DND-41 (cell line): ENCODE measurements around the gene SIGLEC7.

ENCODE experiments used
- ATAC-seq: fragments of 200-7000 bp; cut with Tn5 transposase; 3 replicates; pipeline ENCODE4 v1.9.1; 2021; ENCODE audit warnings: low read depth; ENCODE audit not compliant: insufficient read depth
- DNase-seq: peaks from one replicate; pipeline ENCODE4 v3.0.0-alpha.2; 2020
- H2AFZ ChIP-seq: 2 replicates; pipeline ENCODE4 v1.6.0; 2012; ENCODE audit warnings: low read depth, low read length
- H3K27ac ChIP-seq: 2 replicates; pipeline ENCODE4 v1.5.1; 2012; ENCODE audit warnings: low read length, inconsistent platforms
- H3K27me3 ChIP-seq: fragments of 200-600 bp; sonication (generic); 2 replicates; pipeline ENCODE4 v1.6.0; 2012; ENCODE audit warnings: low read length, mild to moderate bottlenecking, inconsistent platforms; ENCODE audit not compliant: insufficient read depth, poor library complexity
- H3K36me3 ChIP-seq: 2 replicates; pipeline ENCODE4 v1.5.1; 2012; ENCODE audit warnings: low read length, inconsistent platforms; ENCODE audit not compliant: insufficient read depth
- H3K4me1 ChIP-seq: 2 replicates; pipeline ENCODE4 v1.5.1; 2012; ENCODE audit warnings: mild to moderate bottlenecking, low read length; ENCODE audit not compliant: insufficient read depth
- H3K4me2 ChIP-seq: 2 replicates; pipeline ENCODE4 v1.6.0; 2012; ENCODE audit warnings: mild to moderate bottlenecking, moderate library complexity, low read length, inconsistent platforms; ENCODE audit not compliant: insufficient read depth
- H3K4me3 ChIP-seq, 2 experiments: fragments of 200-600 bp in 1 of 2; shearing (Covaris generic) in 1 of 2; 2 replicates each; pipeline ENCODE4 v1.5.1; 2012 to 2016; ENCODE audit warnings: inconsistent platforms in 2 of 2, low read length in 2 of 2, mild to moderate bottlenecking in 2 of 2, low read depth in 1 of 2, moderate library complexity in 1 of 2
- H3K79me2 ChIP-seq: 2 replicates; pipeline ENCODE4 v1.6.0; 2012; ENCODE audit warnings: low read length, inconsistent platforms; ENCODE audit not compliant: insufficient read depth
- H3K9ac ChIP-seq: 2 replicates; pipeline ENCODE4 v1.6.0; 2012; ENCODE audit warnings: low read depth, mild to moderate bottlenecking, inconsistent platforms, low read length, moderate library complexity
- H3K9me3 ChIP-seq: 2 replicates; pipeline ENCODE4 v1.5.1; 2012; ENCODE audit warnings: low read length, moderate library complexity, mild to moderate bottlenecking, inconsistent platforms; ENCODE audit not compliant: insufficient read depth, severe bottlenecking
- H4K20me1 ChIP-seq: 2 replicates; pipeline ENCODE4 v1.6.0; 2012; ENCODE audit warnings: low read length; ENCODE audit not compliant: insufficient read depth
- EZH2 ChIP-seq: IDR thresholded peaks from 3 replicates; pipeline ENCODE4 v1.6.1; 2012; ENCODE audit warnings: borderline replicate concordance, low read depth, mild to moderate bottlenecking, moderate library complexity, low read length, inconsistent platforms; ENCODE audit not compliant: severe bottlenecking
- TF ChIP-seq, protein P1 (sequence below): IDR thresholded peaks from 2 replicates; pipeline ENCODE4 v1.5.1; 2012; ENCODE audit warnings: borderline replicate concordance, low read length, moderate library complexity, mild to moderate bottlenecking; ENCODE audit not compliant: poor library complexity, severe bottlenecking; ENCODE audit errors: extremely low read depth

Gene SIGLEC7

DNA sequence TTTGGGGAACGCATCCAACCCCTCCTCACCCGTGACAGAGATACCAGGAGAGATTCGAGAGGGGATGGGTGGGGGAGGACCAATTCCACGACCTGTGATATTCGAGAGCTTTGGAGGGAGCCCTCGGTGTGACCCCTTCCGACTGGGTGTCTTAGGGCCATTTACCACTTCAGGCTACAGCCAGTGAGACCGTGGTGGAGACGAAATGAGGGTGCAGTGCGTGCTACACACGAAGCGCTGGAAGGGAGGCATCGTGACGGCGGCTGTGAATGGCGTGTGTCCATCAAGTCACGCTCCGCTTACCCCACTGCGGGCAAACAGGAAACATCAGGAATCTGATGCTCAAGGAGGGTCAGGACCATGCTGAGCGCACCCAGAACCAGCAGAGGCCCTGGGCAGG, 44.3 kb upstream of the SIGLEC7 start:
- peaks cover 11% of the 10 kb centered on the region for H3K79me2 ChIP-seq
- H3K36me3 ChIP-seq = peaks cover 42% of the 10 kb centered on the region
- H2AFZ ChIP-seq = no peak overlapping the region
- H3K9me3 ChIP-seq = no peaks in the 10 kb centered on the region
- DNase-seq (no peak), ATAC-seq (no peak)
- no peaks in the 10 kb centered on the region for H3K27me3 ChIP-seq
- no peak overlapping the region for H3K9ac ChIP-seq
- no peak overlapping the region for H3K4me2 ChIP-seq
- H3K4me3 ChIP-seq = no peak overlapping the region
- no peak for TF ChIP-seq EZH2
- TF ChIP-seq, protein P1, sequence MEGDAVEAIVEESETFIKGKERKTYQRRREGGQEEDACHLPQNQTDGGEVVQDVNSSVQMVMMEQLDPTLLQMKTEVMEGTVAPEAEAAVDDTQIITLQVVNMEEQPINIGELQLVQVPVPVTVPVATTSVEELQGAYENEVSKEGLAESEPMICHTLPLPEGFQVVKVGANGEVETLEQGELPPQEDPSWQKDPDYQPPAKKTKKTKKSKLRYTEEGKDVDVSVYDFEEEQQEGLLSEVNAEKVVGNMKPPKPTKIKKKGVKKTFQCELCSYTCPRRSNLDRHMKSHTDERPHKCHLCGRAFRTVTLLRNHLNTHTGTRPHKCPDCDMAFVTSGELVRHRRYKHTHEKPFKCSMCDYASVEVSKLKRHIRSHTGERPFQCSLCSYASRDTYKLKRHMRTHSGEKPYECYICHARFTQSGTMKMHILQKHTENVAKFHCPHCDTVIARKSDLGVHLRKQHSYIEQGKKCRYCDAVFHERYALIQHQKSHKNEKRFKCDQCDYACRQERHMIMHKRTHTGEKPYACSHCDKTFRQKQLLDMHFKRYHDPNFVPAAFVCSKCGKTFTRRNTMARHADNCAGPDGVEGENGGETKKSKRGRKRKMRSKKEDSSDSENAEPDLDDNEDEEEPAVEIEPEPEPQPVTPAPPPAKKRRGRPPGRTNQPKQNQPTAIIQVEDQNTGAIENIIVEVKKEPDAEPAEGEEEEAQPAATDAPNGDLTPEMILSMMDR = no peak
- no peaks in the 10 kb centered on the region for H3K4me1 ChIP-seq
- no peak overlapping the region for H3K27ac ChIP-seq
- peaks cover 36% of the 10 kb centered on the region for H4K20me1 ChIP-seq

DNA sequence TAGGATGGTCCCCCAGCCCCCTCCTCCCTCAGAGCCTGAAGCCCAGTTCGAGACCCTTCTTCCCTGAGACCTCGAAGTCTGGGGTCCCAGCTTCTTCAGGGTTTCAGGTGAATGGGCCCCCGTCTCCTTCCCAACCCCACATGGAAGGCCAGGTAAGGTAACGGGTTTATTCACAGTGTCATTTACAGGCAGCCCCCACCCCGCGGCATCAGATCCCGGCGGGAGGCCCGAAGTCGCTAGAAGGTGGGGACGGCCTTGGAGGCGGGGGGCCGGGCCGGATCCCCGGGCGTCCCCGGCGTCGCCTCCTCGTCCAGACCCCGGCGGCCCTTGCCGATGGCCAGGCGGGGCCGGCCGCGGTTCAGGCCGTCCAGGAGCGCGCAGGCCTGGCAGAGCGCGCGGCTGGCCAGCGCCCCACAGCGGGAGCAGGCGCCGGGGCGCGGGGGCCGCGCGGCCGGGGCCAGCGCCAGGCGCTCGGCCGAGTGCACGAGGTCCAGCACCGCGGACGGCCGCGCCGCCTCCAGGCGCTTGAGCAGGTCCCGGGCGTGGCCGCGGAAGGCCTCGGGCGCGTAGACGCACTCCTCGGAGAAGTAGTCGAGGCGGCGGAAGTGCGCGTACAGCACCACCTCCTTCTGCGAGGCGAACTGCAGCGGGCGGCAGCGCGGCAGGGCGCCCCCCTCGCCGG, 43.6 kb upstream of the SIGLEC7 start:
- Histone ChIP-seq H3K4me2 (no peak overlapping the region), H3K4me3 (no peak overlapping the region)
- no peak for DNase-seq

DNA sequence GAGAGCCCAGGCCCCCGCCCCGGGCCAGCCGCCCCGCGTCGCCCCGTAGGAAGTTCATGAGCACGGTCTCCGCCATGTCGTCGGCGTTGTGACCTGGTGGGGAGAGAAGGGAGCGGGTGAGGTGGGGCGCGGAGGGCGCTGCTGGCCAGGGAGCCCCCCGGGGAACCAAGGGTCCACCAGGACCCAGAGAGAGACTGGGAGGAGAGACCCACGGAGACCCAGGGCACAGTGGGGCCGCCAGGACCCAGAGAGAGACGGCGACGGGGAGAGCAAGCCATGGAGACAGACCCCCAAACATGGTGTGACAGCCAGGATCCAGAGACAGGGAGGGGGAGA, 43.1 kb upstream of the SIGLEC7 start:
- DNase-seq = no peak
- TF ChIP-seq, protein P1 = no peak
- no peak for TF ChIP-seq EZH2
- Histone ChIP-seq H2AFZ (no peak overlapping the region), H3K27me3 (no peaks in the 10 kb centered on the region), H3K9ac (no peak overlapping the region), H3K4me3 (no peak overlapping the region), H3K27ac (no peak overlapping the region), H3K4me2 (no peak overlapping the region), H3K4me1 (no peaks in the 10 kb centered on the region), H3K79me2 (peaks cover 13% of the 10 kb centered on the region), H4K20me1 (peaks cover 34% of the 10 kb centered on the region), H3K36me3 (peaks cover 53% of the 10 kb centered on the region), H3K9me3 (no peaks in the 10 kb centered on the region)
- ATAC-seq = no peak

More for the DNA sequence above, 43.6 kb upstream of the SIGLEC7 start:
- peaks cover 36% of the 10 kb centered on the region for H4K20me1 ChIP-seq
- no peak overlapping the region for H3K27ac ChIP-seq
- TF ChIP-seq, protein P1 = no peak
- no peak for TF ChIP-seq EZH2
- H3K4me1 ChIP-seq = no peaks in the 10 kb centered on the region
- peaks cover 13% of the 10 kb centered on the region for H3K79me2 ChIP-seq
- no peak overlapping the region for H2AFZ ChIP-seq
- H3K9me3 ChIP-seq = no peaks in the 10 kb centered on the region
- no peaks in the 10 kb centered on the region for H3K27me3 ChIP-seq
- no peak overlapping the region for H3K9ac ChIP-seq
- H3K36me3 ChIP-seq = peaks cover 49% of the 10 kb centered on the region
- no peak for ATAC-seq

DNA sequence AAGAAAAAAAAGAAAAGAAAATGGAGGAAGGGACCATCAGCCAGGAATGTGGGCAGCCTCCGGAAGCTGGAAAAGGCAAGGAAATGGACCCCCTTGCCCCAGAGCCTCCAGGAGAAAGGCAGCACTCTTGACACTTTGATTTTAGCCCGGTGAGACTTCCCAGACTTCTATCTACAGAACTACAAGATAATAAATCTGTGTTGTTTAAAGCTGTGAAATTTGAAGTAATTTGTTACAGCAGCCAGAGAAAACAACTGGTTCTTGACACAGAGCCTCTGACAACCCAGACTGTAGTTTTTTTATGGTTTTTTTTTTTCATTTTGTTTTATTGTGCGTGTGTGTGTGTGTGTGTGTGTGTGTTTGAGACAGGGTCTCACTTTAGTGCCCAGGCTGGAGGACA, 41.5 kb upstream of the SIGLEC7 start:
- no peak overlapping the region for H2AFZ ChIP-seq
- no peak overlapping the region for H3K4me2 ChIP-seq
- ATAC-seq (no peak), DNase-seq (no peak)
- no peak overlapping the region for H3K4me3 ChIP-seq
- no peak overlapping the region for H3K9ac ChIP-seq
- H3K79me2 ChIP-seq = peaks cover 25% of the 10 kb centered on the region
- H3K9me3 ChIP-seq = no peaks in the 10 kb centered on the region
- peaks cover 66% of the 10 kb centered on the region for H3K36me3 ChIP-seq
- peaks cover 41% of the 10 kb centered on the region for H4K20me1 ChIP-seq
- no peak overlapping the region for H3K27ac ChIP-seq
- H3K27me3 ChIP-seq = no peaks in the 10 kb centered on the region
- peaks cover 5% of the 10 kb centered on the region for H3K4me1 ChIP-seq
- no peak for TF ChIP-seq EZH2
- TF ChIP-seq, protein P1 = no peak
